Transverse colon (tissue), 4 donors: ENCODE measurements around the gene STXBP1. TPM values are rescaled to one million over a fixed set of nuclear protein-coding genes. Genes with fewer than 3 reads are reported as not detected.

Experiments
- DNase-seq: peaks from one replicate; pipeline ENCODE4 v3.0.0-alpha.2; 2019
- H3K27ac ChIP-seq, 4 donors: fragments of 200-600 bp; sonication (generic); 2 replicates each; pipeline ENCODE4 v1.5.1; 2016 to 2018; ENCODE audit warnings: inconsistent platforms in 4 of 4
- H3K27me3 ChIP-seq: fragments of 200-600 bp; sonication (generic); 2 replicates; pipeline ENCODE4 v1.5.1; 2017; ENCODE audit warnings: inconsistent platforms
- H3K36me3 ChIP-seq, 4 donors: fragments of 200-600 bp; sonication (generic); 2 replicates each; pipeline ENCODE4 v1.5.1; 2017 to 2019; ENCODE audit warnings: inconsistent platforms in 4 of 4
- H3K4me1 ChIP-seq, 4 donors: fragments of 200-600 bp; sonication (generic); 2 replicates each; pipeline ENCODE4 v1.5.1; 2017 to 2020; ENCODE audit warnings: inconsistent platforms in 4 of 4
- H3K4me3 ChIP-seq, 4 donors: fragments of 200-600 bp; sonication (generic); 1 replicate in 1 of 4; 2 replicates in 3 of 4; pipeline versions ENCODE4 v1.5.1 to v1.6.1; 2017 to 2019; ENCODE audit warnings: inconsistent platforms in 4 of 4
- H3K9me3 ChIP-seq, 2 donors: fragments of 200-600 bp; sonication (generic); 2 replicates each; pipeline ENCODE4 v1.5.1; 2017 to 2019; ENCODE audit warnings: inconsistent platforms in 2 of 2
- CTCF ChIP-seq, 5 experiments: fragments of 200-600 bp in 3 of 5; fragments of 450-650 bp in 2 of 5; sonication (generic) in 3 of 5; IDR thresholded peaks; 1 replicate in 2 of 5; 2 replicates in 3 of 5; pipeline ENCODE4 v1.5.1; 2016 to 2017; ENCODE audit warnings: antibody characterized with exemption in 5 of 5, inconsistent platforms in 3 of 5, mild to moderate bottlenecking in 2 of 5, moderate library complexity in 1 of 5
- EP300 ChIP-seq: sonication (generic); formaldehyde crosslinking; IDR thresholded peaks from one replicate; pipeline ENCODE4 v1.6.1; 2017; ENCODE audit warnings: antibody characterized with exemption, low read depth
- POLR2A ChIP-seq: fragments of 450-650 bp; IDR thresholded peaks from one replicate; pipeline ENCODE4 v1.6.1; 2016; ENCODE audit warnings: antibody characterized with exemption, mild to moderate bottlenecking, moderate library complexity
- POLR2AphosphoS5 ChIP-seq, 3 donors: sonication (generic); formaldehyde crosslinking; IDR thresholded peaks; one replicate each; pipeline ENCODE4 v1.6.1; 2016; ENCODE audit warnings: antibody characterized with exemption in 3 of 3
- WGBS, 2 donors: methylation state at CpG; one replicate each; pipeline ENCODE4 v1.1.5; 2018; ENCODE audit warnings: low coverage in 1 of 2; 5-methylcytosine and 5-hydroxymethylcytosine counted together
- in situ Hi-C, 4 donors: fragments of 200-750 bp; cut with MboI; loops; one replicate each; pipeline versions ENCODE4 v1.15.0 to v1.15.1; 2017; ENCODE audit warnings: low sequenced_read_pairs in 3 of 4, low pct_ligation_motif_present in 1 of 4, low pct_unique_long_range_greater_than_20kb in 1 of 4
- intact Hi-C: fragments of 100-400 bp; cut with DNase I; formaldehyde crosslinking; loops from one replicate; pipeline ENCODE4 v1.15.1; 2023; ENCODE audit warnings: low total_unique reads
- total RNA-seq, 4 donors: library from RNA; depleted of rRNA; stranded (reverse); fragments of >200 nt; gene quantifications; one replicate each; pipeline ENCODE4 v1.1.0, GENCODE V29; 2016

The STXBP1 gene
- total RNA-seq, 4 donors from 2014 or later, result 7.9 to 193 (median 13.3) TPM

- no peak overlapping the region for H3K4me3 ChIP-seq
- H3K9me3 ChIP-seq, result no peaks in the 10 kb centered on the region
- TF ChIP-seq POLR2AphosphoS5 (IDR thresholded peaks at IDR 0.05) (no peak), EP300 (no peak), CTCF (IDR thresholded peaks at IDR 0.05) (no peak), POLR2A (no peak)
- intact Hi-C loops, result no loop called here
- no peaks in the 10 kb centered on the region for H3K36me3 ChIP-seq
- DNase-seq, result no peak
- H3K27me3 ChIP-seq, result peaks cover 3% of the 10 kb centered on the region
- WGBS, 2 donors, result 72 to 76% methylated on average over 3 to 7 of the region's 7 CpGs
- H3K4me1 ChIP-seq, result no peaks in the 10 kb centered on the region
- H3K27ac ChIP-seq, result no peak overlapping the region
- in situ Hi-C loops, result loop anchor here (10.0 to 25.0 kb wide), 5 partner anchors 135 to 325 kb away; partner anchors contain the start of genes TOR2A (in 3 of the 4) and ST6GALNAC4 (in 2 of the 4)
Observed at GRCh38 chr9:127599550-127599891, 12.6 kb upstream of the STXBP1 start.

GRCh38 chr9:127603226-127603625, 8.9 kb upstream of the STXBP1 start:
- TF ChIP-seq POLR2A (no peak), EP300 (no peak), POLR2AphosphoS5 (IDR thresholded peaks at IDR 0.05) (no peak), CTCF (IDR thresholded peaks at IDR 0.05) (no peak)
- in situ Hi-C loops, result no loop called here
- Histone ChIP-seq H3K27ac (no peak overlapping the region), H3K27me3 (peaks cover 7% of the 10 kb centered on the region), H3K9me3 (no peaks in the 10 kb centered on the region), H3K4me3 (no peak overlapping the region), H3K4me1 (peaks cover 2 to 6% (median 4%) of the 10 kb centered on the region in 4 donors), H3K36me3 (no peaks in the 10 kb centered on the region)
- 78 to 81% methylated on average over 3 of the region's 3 CpGs for WGBS, 2 donors
- DNase-seq, result no peak
- intact Hi-C loops, result no loop called here

- Histone ChIP-seq H3K9me3 (no peaks in the 10 kb centered on the region), H3K27me3 (peaks cover 27% of the 10 kb centered on the region), H3K4me1 (peaks cover 4 to 14% (median 10%) of the 10 kb centered on the region in 4 donors), H3K27ac (no peak overlapping the region), H3K4me3 (no peak overlapping the region), H3K36me3 (no peaks in the 10 kb centered on the region)
- TF ChIP-seq POLR2AphosphoS5 (IDR thresholded peaks at IDR 0.05) (no peak), EP300 (no peak), POLR2A (no peak), CTCF (IDR thresholded peaks at IDR 0.05) (no peak)
- in situ Hi-C loops (no loop called here), intact Hi-C loops (no loop called here)
- DNase-seq, result no peak
- 62 to 69% methylated on average over 1 of the region's 1 CpG for WGBS, 2 donors
Observed at GRCh38 chr9:127606043-127606442, 6.0 kb upstream of the STXBP1 start.

GRCh38 chr9:127608104-127608966, 3.7 kb upstream of the STXBP1 start:
- DNase-seq, result peak; percentile 79
- Histone ChIP-seq H3K36me3 (no peaks in the 10 kb centered on the region), H3K9me3 (no peaks in the 10 kb centered on the region), H3K4me1 (peaks cover 4 to 30% (median 19%) of the 10 kb centered on the region in 4 donors), H3K27ac (peak overlapping the region; percentile 14 to 68 (median 51)), H3K4me3 (peak overlapping the region in 3 of 4 donors; percentile 10 to 40 (median 20)), H3K27me3 (peaks cover 36% of the 10 kb centered on the region)
- in situ Hi-C loops (no loop called here), intact Hi-C loops (no loop called here)
- TF ChIP-seq POLR2A, result no peak
- 3 to 12% methylated on average over 7 to 55 of the region's 55 CpGs for WGBS, 2 donors
